IgD-negative memory B cell (primary cell): ENCODE results near the gene USP17L21. TPM values are rescaled to one million over a fixed set of nuclear protein-coding genes. Genes with fewer than 3 reads are reported as not detected.

Source experiments
- polyA plus RNA-seq: library from polyadenylated mRNA; unstranded; fragments of 300-500 nt; fragmentation: Illumina TruSeq; gene quantifications from one replicate; pipeline ENCODE4 v1.2.3, GENCODE V29; 2021

The USP17L21 gene
- polyA plus RNA-seq, 1 donor from 2014 or later = not detected

Other genes starting within 250 kb of the USP17L21 start
- not detected for gene FAM90A26, start 92.5 kb upstream of the USP17L21 start, polyA plus RNA-seq
- gene USP17L10, start 52.2 kb upstream of the USP17L21 start, polyA plus RNA-seq = not detected
- not detected for gene USP17L11, start 47.5 kb upstream of the USP17L21 start, polyA plus RNA-seq
- not detected for gene USP17L12, start 42.7 kb upstream of the USP17L21 start, polyA plus RNA-seq
- gene USP17L13, start 38.0 kb upstream of the USP17L21 start, polyA plus RNA-seq = not detected
- gene USP17L15, start 28.5 kb upstream of the USP17L21 start, polyA plus RNA-seq = not detected
- gene USP17L17, start 19.0 kb upstream of the USP17L21 start, polyA plus RNA-seq = not detected
- gene USP17L18, start 14.2 kb upstream of the USP17L21 start, polyA plus RNA-seq = not detected
- gene USP17L19, start 9.5 kb upstream of the USP17L21 start, polyA plus RNA-seq = not detected
- gene USP17L20, start 4.7 kb upstream of the USP17L21 start, polyA plus RNA-seq = not detected
- not detected for gene USP17L22, start 4.7 kb downstream of the USP17L21 start, polyA plus RNA-seq
- not detected for gene USP17L24, start 62.3 kb downstream of the USP17L21 start, polyA plus RNA-seq
- gene USP17L25, start 67.0 kb downstream of the USP17L21 start, polyA plus RNA-seq = not detected
- gene USP17L26, start 71.8 kb downstream of the USP17L21 start, polyA plus RNA-seq = not detected
- gene USP17L5, start 76.5 kb downstream of the USP17L21 start, polyA plus RNA-seq = not detected
- gene USP17L27, start 81.3 kb downstream of the USP17L21 start, polyA plus RNA-seq = not detected
- gene USP17L28, start 86.0 kb downstream of the USP17L21 start, polyA plus RNA-seq = not detected
- gene USP17L29, start 90.8 kb downstream of the USP17L21 start, polyA plus RNA-seq = not detected
- gene USP17L30, start 100.3 kb downstream of the USP17L21 start, polyA plus RNA-seq = not detected
- not detected for gene DEFB131A, start 181.5 kb downstream of the USP17L21 start, polyA plus RNA-seq